Neural cell (in vitro differentiated cells): ENCODE data around the gene SRCAP. TPM values are rescaled to one million over a fixed set of nuclear protein-coding genes. Genes with fewer than 3 reads are reported as not detected.

Experiments used
- H2AFZ ChIP-seq: fragments of 200-600, 300-800 bp; sonication (generic), shearing (Covaris generic); 2 replicates; pipeline ENCODE4 v1.6.0; 2014; ENCODE audit warnings: low read depth, mild to moderate bottlenecking, antibody characterized with exemption, low read length, moderate library complexity
- H3F3A ChIP-seq: fragments of 200-600 bp; shearing (Covaris generic); 2 replicates; pipeline ENCODE4 v1.6.1; 2016; ENCODE audit warnings: mild to moderate bottlenecking, moderate library complexity, mixed read lengths, antibody characterized with exemption, low read length; ENCODE audit not compliant: insufficient read depth, poor library complexity, severe bottlenecking
- H3K27ac ChIP-seq: fragments of 200-600, 300-800 bp; sonication (generic), shearing (Covaris generic); 2 replicates; pipeline ENCODE4 v1.5.1; 2014; ENCODE audit warnings: mild to moderate bottlenecking, low read length, moderate library complexity
- H3K27me3 ChIP-seq: fragments of 300-800, 200-600 bp; sonication (generic), shearing (Covaris generic); 2 replicates; pipeline ENCODE4 v1.6.0; 2014; ENCODE audit warnings: mild to moderate bottlenecking, low read depth, low read length, moderate library complexity; ENCODE audit not compliant: insufficient read depth
- H3K36me3 ChIP-seq: fragments of 300-800, 200-600 bp; sonication (generic), shearing (Covaris generic); 2 replicates; pipeline ENCODE4 v1.5.1; 2014; ENCODE audit warnings: mild to moderate bottlenecking, antibody characterized with exemption, low read length, moderate library complexity; ENCODE audit not compliant: insufficient read depth
- H3K4me2 ChIP-seq: fragments of 300-800, 200-600 bp; sonication (generic), shearing (Covaris generic); 2 replicates; pipeline ENCODE4 v1.6.0; 2014; ENCODE audit warnings: mild to moderate bottlenecking, low read length
- H3K4me3 ChIP-seq: fragments of 300-800, 200-600 bp; sonication (generic), shearing (Covaris generic); 2 replicates; pipeline ENCODE4 v1.5.1; 2014; ENCODE audit warnings: mild to moderate bottlenecking, low read length, moderate library complexity
- H3K79me2 ChIP-seq: fragments of 200-600 bp; shearing (Covaris generic); replicated peaks from 2 replicates; pipeline ENCODE4 v1.6.0; 2014; ENCODE audit warnings: mild to moderate bottlenecking, low read length, moderate library complexity; ENCODE audit not compliant: insufficient read depth
- H3K9ac ChIP-seq: fragments of 300-800, 200-600 bp; sonication (generic), shearing (Covaris generic); 2 replicates; pipeline ENCODE4 v1.6.1; 2016; ENCODE audit warnings: mild to moderate bottlenecking, low read length, mixed read lengths
- H3K9me2 ChIP-seq: fragments of 200-600 bp; shearing (Covaris generic); 2 replicates; pipeline ENCODE4 v1.6.1; 2016; ENCODE audit warnings: mild to moderate bottlenecking, low read length, mixed read lengths; ENCODE audit not compliant: insufficient read depth
- H3K9me3 ChIP-seq: fragments of 200-600, 300-800 bp; sonication (generic), shearing (Covaris generic); 2 replicates; pipeline ENCODE4 v1.6.1; 2016; ENCODE audit warnings: mild to moderate bottlenecking, mixed run types, low read length, moderate library complexity, mixed read lengths
- H4K20me1 ChIP-seq: fragments of 200-600 bp; shearing (Covaris generic); 2 replicates; pipeline ENCODE4 v1.6.1; 2016; ENCODE audit warnings: mild to moderate bottlenecking, mixed run types; ENCODE audit not compliant: insufficient read depth
- CTCF ChIP-seq: fragments of 450-650 bp; IDR thresholded peaks from 2 replicates; pipeline ENCODE4 v1.5.1; 2014; ENCODE audit warnings: antibody characterized with exemption, mild to moderate bottlenecking, moderate library complexity; ENCODE audit not compliant: poor library complexity, severe bottlenecking
- EP300 ChIP-seq: fragments of 450-650 bp; conservative IDR thresholded peaks from 2 replicates; pipeline ENCODE4 v1.6.1; 2014; ENCODE audit warnings: antibody characterized with exemption, mild to moderate bottlenecking, moderate library complexity; ENCODE audit not compliant: poor library complexity, severe bottlenecking
- EZH2 ChIP-seq: fragments of 200-600, 300-800 bp; shearing (Covaris generic), sonication (generic); IDR thresholded peaks from 2 replicates; pipeline ENCODE4 v1.6.1; 2014; ENCODE audit warnings: antibody characterized with exemption, low read length, borderline replicate concordance, mild to moderate bottlenecking; ENCODE audit not compliant: insufficient read depth, poor library complexity, severe bottlenecking
- MXI1 ChIP-seq: fragments of 450-650 bp; conservative IDR thresholded peaks from 2 replicates; pipeline ENCODE4 v1.6.1; 2014; ENCODE audit warnings: antibody characterized with exemption, mild to moderate bottlenecking; ENCODE audit not compliant: poor library complexity, severe bottlenecking
- POLR2AphosphoS5 ChIP-seq: IDR thresholded peaks from 2 replicates; pipeline ENCODE4 v1.6.1; 2012
- RAD21 ChIP-seq: fragments of 450-650 bp; conservative IDR thresholded peaks from 2 replicates; pipeline ENCODE4 v1.6.1; 2014; ENCODE audit warnings: antibody characterized with exemption, mild to moderate bottlenecking, moderate library complexity
- REST ChIP-seq: IDR thresholded peaks from 2 replicates; pipeline ENCODE4 v1.6.1; 2012; ENCODE audit warnings: borderline replicate concordance
- SMC3 ChIP-seq: fragments of 450-650 bp; conservative IDR thresholded peaks from 2 replicates; pipeline ENCODE4 v1.6.1; 2014; ENCODE audit warnings: antibody characterized with exemption, mild to moderate bottlenecking, moderate library complexity; ENCODE audit not compliant: poor library complexity
- TAF1 ChIP-seq: IDR thresholded peaks from 2 replicates; pipeline ENCODE4 v1.6.1; 2012; ENCODE audit warnings: low read depth
- polyA plus RNA-seq: library from polyadenylated mRNA; depleted of rRNA; stranded (reverse); fragments of >200 nt; gene quantifications from 2 replicates; pipeline ENCODE4 v1.2.3, GENCODE V29; 2014

Gene SRCAP
- polyA plus RNA-seq, 1 donor from 2014 or later: 0.76 TPM

- Histone ChIP-seq H3K27me3 (no peaks in the 10 kb centered on the region), H3K9me2 (no peaks in the 10 kb centered on the region), H3K9ac (no peak overlapping the region), H3K9me3 (no peaks in the 10 kb centered on the region), H3K4me2 (no peak overlapping the region), H2AFZ (no peak overlapping the region), H4K20me1 (no peaks in the 10 kb centered on the region), H3K79me2 (no peaks in the 10 kb centered on the region), H3K4me3 (no peak overlapping the region), H3F3A (no peaks in the 10 kb centered on the region), H3K36me3 (no peaks in the 10 kb centered on the region), H3K27ac (no peak overlapping the region)
- TF ChIP-seq REST: no peak
- no peak for TF ChIP-seq MXI1
- TF ChIP-seq EP300: no peak
- TF ChIP-seq EZH2: no peak
- TF ChIP-seq TAF1: no peak
- TF ChIP-seq RAD21: no peak
- TF ChIP-seq CTCF: no peak
Measured at GRCh38 chr16:30722916-30723315, 23.9 kb downstream of the SRCAP start.

- H3K4me3 ChIP-seq: no peak overlapping the region
- H3K36me3 ChIP-seq: no peaks in the 10 kb centered on the region
- H3K9me2 ChIP-seq: no peaks in the 10 kb centered on the region
- no peaks in the 10 kb centered on the region for H3K27me3 ChIP-seq
- no peak overlapping the region for H2AFZ ChIP-seq
- H4K20me1 ChIP-seq: no peaks in the 10 kb centered on the region
- H3K79me2 ChIP-seq: no peaks in the 10 kb centered on the region
- no peak overlapping the region for H3K9ac ChIP-seq
- H3K27ac ChIP-seq: no peak overlapping the region
- H3F3A ChIP-seq: no peaks in the 10 kb centered on the region
- H3K4me2 ChIP-seq: no peak overlapping the region
- TF ChIP-seq CTCF (no peak), EZH2 (no peak), POLR2AphosphoS5 (no peak), SMC3 (no peak), RAD21 (no peak), MXI1 (no peak), EP300 (no peak), TAF1 (no peak), REST (no peak)
- no peaks in the 10 kb centered on the region for H3K9me3 ChIP-seq
Measured at GRCh38 chr16:30723725-30724355, 24.9 kb downstream of the SRCAP start.
